ENCODE results near the gene SMTNL2. TPM values are rescaled to one million over a fixed set of nuclear protein-coding genes. Genes with fewer than 3 reads are reported as not detected.
A peak's percentile ranks its signal among the peaks of the same experiment; 100 is the strongest.

SMTNL2 gene
- total RNA-seq, 1 experiment from 2014 or later, result 0.32 TPM

- in situ Hi-C loops (cut with HindIII; ENCODE audit: low pct_unique_long_range_greater_than_20kb, low sequenced_read_pairs), result no loop called here
These were observed 40.7 kb upstream of the SMTNL2 start for GRCh38 chr17:4543557-4544026.

GRCh38 chr17:4544135-4544950 is 40.0 kb upstream of the SMTNL2 start:
- in situ Hi-C loops (cut with HindIII; ENCODE audit: low pct_unique_long_range_greater_than_20kb, low sequenced_read_pairs), result no loop called here
- DNase-seq (ENCODE audit: low read depth, low spot score), result no peak

More at GRCh38 chr17:4543557-4544026, 40.7 kb upstream of the SMTNL2 start:
- no peak for DNase-seq (ENCODE audit: low read depth, low spot score)

- DNase-seq (ENCODE audit: low read depth, low spot score), result no peak
- in situ Hi-C loops (cut with HindIII; ENCODE audit: low pct_unique_long_range_greater_than_20kb, low sequenced_read_pairs), result no loop called here
These were observed 39.4 kb upstream of the SMTNL2 start for GRCh38 chr17:4544951-4545216.

GRCh38 chr17:4545217-4545951 is 38.9 kb upstream of the SMTNL2 start:
- no peak for DNase-seq (ENCODE audit: low read depth, low spot score)
- in situ Hi-C loops (cut with HindIII; ENCODE audit: low pct_unique_long_range_greater_than_20kb, low sequenced_read_pairs), result no loop called here

- DNase-seq (ENCODE audit: low read depth, low spot score), result no peak
- in situ Hi-C loops (cut with HindIII; ENCODE audit: low pct_unique_long_range_greater_than_20kb, low sequenced_read_pairs), result no loop called here
These were observed 37.0 kb upstream of the SMTNL2 start for GRCh38 chr17:4547118-4547906.

- DNase-seq (ENCODE audit: low read depth, low spot score), result no peak
These were observed 36.3 kb upstream of the SMTNL2 start for GRCh38 chr17:4548061-4548461.

GRCh38 chr17:4548721-4549531 is 35.4 kb upstream of the SMTNL2 start:
- DNase-seq (ENCODE audit: low read depth, low spot score), result no peak
- in situ Hi-C loops (cut with HindIII; ENCODE audit: low pct_unique_long_range_greater_than_20kb, low sequenced_read_pairs), result no loop called here

More at GRCh38 chr17:4548061-4548461, 36.3 kb upstream of the SMTNL2 start:
- in situ Hi-C loops (cut with HindIII; ENCODE audit: low pct_unique_long_range_greater_than_20kb, low sequenced_read_pairs), result no loop called here

- DNase-seq (ENCODE audit: low read depth, low spot score), result no peak
- in situ Hi-C loops (cut with HindIII; ENCODE audit: low pct_unique_long_range_greater_than_20kb, low sequenced_read_pairs), result no loop called here
These were observed 34.4 kb upstream of the SMTNL2 start for GRCh38 chr17:4549781-4550533.

- DNase-seq (ENCODE audit: low read depth, low spot score), result no peak
- in situ Hi-C loops (cut with HindIII; ENCODE audit: low pct_unique_long_range_greater_than_20kb, low sequenced_read_pairs), result no loop called here
These were observed 33.7 kb upstream of the SMTNL2 start for GRCh38 chr17:4550534-4551039.

- peak; percentile 41 for DNase-seq (ENCODE audit: low read depth, low spot score)
- in situ Hi-C loops (cut with HindIII; ENCODE audit: low pct_unique_long_range_greater_than_20kb, low sequenced_read_pairs), result no loop called here
These were observed 33.2 kb upstream of the SMTNL2 start for GRCh38 chr17:4551141-4551540.

- in situ Hi-C loops (cut with HindIII; ENCODE audit: low pct_unique_long_range_greater_than_20kb, low sequenced_read_pairs), result no loop called here
- DNase-seq (ENCODE audit: low read depth, low spot score), result no peak
These were observed 32.4 kb upstream of the SMTNL2 start for GRCh38 chr17:4551796-4552525.

GRCh38 chr17:4553669-4554068 is 30.7 kb upstream of the SMTNL2 start:
- DNase-seq (ENCODE audit: low read depth, low spot score), result no peak
- in situ Hi-C loops (cut with HindIII; ENCODE audit: low pct_unique_long_range_greater_than_20kb, low sequenced_read_pairs), result no loop called here

GRCh38 chr17:4554441-4554996 is 29.8 kb upstream of the SMTNL2 start:
- DNase-seq (ENCODE audit: low read depth, low spot score), result no peak
- in situ Hi-C loops (cut with HindIII; ENCODE audit: low pct_unique_long_range_greater_than_20kb, low sequenced_read_pairs), result no loop called here

- in situ Hi-C loops (cut with HindIII; ENCODE audit: low pct_unique_long_range_greater_than_20kb, low sequenced_read_pairs), result no loop called here
- DNase-seq (ENCODE audit: low read depth, low spot score), result peak; percentile 96
These were observed 29.1 kb upstream of the SMTNL2 start, which contains the start of gene MYBBP1A for GRCh38 chr17:4554997-4555799. TSS of gene MYBBP1A (minus strand) at chr17:4555384. CDS start at chr17:4555324, 60 bp downstream.

Measured in SK-MEL-5 (cell line).